H9 (cell line): Measurements from ENCODE around the gene RASGRF2. TPM values are rescaled to one million over a fixed set of nuclear protein-coding genes. Genes with fewer than 3 reads are reported as not detected.

ENCODE experiments used
- DNase-seq: peaks from one replicate; pipeline ENCODE4 v3.0.0-alpha.2; 2017
- H2AFZ ChIP-seq: one replicate; pipeline ENCODE4 v1.6.1; 2013; ENCODE audit warnings: mild to moderate bottlenecking, low read length, control low read depth, moderate library complexity
- H2AK5ac ChIP-seq: 2 replicates; pipeline ENCODE4 v1.6.1; 2013; ENCODE audit warnings: low read length, control low read depth, mixed read lengths; ENCODE audit not compliant: insufficient read length
- H2BK120ac ChIP-seq: one replicate; pipeline ENCODE4 v1.6.1; 2013; ENCODE audit warnings: low read depth, mild to moderate bottlenecking, low read length, control low read depth, inconsistent platforms; ENCODE audit not compliant: poor library complexity, severe bottlenecking
- H2BK12ac ChIP-seq: 2 replicates; pipeline ENCODE4 v1.6.1; 2013; ENCODE audit warnings: low read length, control low read depth, mixed read lengths, low read depth; ENCODE audit not compliant: insufficient read length
- H2BK15ac ChIP-seq: 2 replicates; pipeline ENCODE4 v1.6.1; 2013; ENCODE audit warnings: low read depth, low read length, control low read depth
- H2BK20ac ChIP-seq: one replicate; pipeline ENCODE4 v1.6.1; 2013; ENCODE audit warnings: low read depth, mild to moderate bottlenecking, low read length, control low read depth, inconsistent platforms; ENCODE audit not compliant: poor library complexity, severe bottlenecking
- H2BK5ac ChIP-seq: 2 replicates; pipeline ENCODE4 v1.6.1; 2013; ENCODE audit warnings: low read length, control low read depth, mixed read lengths; ENCODE audit not compliant: insufficient read length
- H3K14ac ChIP-seq: 2 replicates; pipeline ENCODE4 v1.6.1; 2013; ENCODE audit warnings: low read length, control low read depth; ENCODE audit not compliant: insufficient read depth
- H3K18ac ChIP-seq: 2 replicates; pipeline ENCODE4 v1.6.1; 2013; ENCODE audit warnings: low read depth, mild to moderate bottlenecking, mixed read lengths, low read length, control low read depth; ENCODE audit not compliant: insufficient read length
- H3K23ac ChIP-seq: 2 replicates; pipeline ENCODE4 v1.6.1; 2013; ENCODE audit warnings: low read length, control low read depth, mixed read lengths, low read depth; ENCODE audit not compliant: insufficient read length
- H3K23me2 ChIP-seq: 2 replicates; pipeline ENCODE4 v1.6.1; 2013; ENCODE audit warnings: low read depth, mild to moderate bottlenecking, mixed read lengths, low read length, control low read depth; ENCODE audit not compliant: insufficient read length, poor library complexity, severe bottlenecking
- H3K27ac ChIP-seq: 2 replicates; pipeline ENCODE4 v1.5.1; 2013; ENCODE audit warnings: low read length, control low read depth, mixed read lengths, low read depth; ENCODE audit not compliant: insufficient read length
- H3K27me3 ChIP-seq: 2 replicates; pipeline ENCODE4 v1.6.1; 2013; ENCODE audit warnings: low read length, control low read depth, inconsistent platforms; ENCODE audit not compliant: insufficient read depth
- H3K4ac ChIP-seq: 2 replicates; pipeline ENCODE4 v1.6.1; 2013; ENCODE audit warnings: low read depth, mild to moderate bottlenecking, control low read depth, inconsistent platforms, low read length, moderate library complexity
- H3K4me1 ChIP-seq: 2 replicates; pipeline ENCODE4 v1.6.1; 2013; ENCODE audit warnings: low read length, control low read depth, inconsistent platforms; ENCODE audit not compliant: insufficient read depth
- H3K4me2 ChIP-seq: 2 replicates; pipeline ENCODE4 v1.6.1; 2013; ENCODE audit warnings: low read length, control low read depth, mixed read lengths; ENCODE audit not compliant: insufficient read length, insufficient read depth
- H3K56ac ChIP-seq: 2 replicates; pipeline ENCODE4 v1.6.1; 2013; ENCODE audit warnings: low read depth, mild to moderate bottlenecking, mixed read lengths, low read length, control low read depth; ENCODE audit not compliant: insufficient read length
- H3K79me1 ChIP-seq: 2 replicates; pipeline ENCODE4 v1.6.1; 2013; ENCODE audit warnings: low read depth, mild to moderate bottlenecking, moderate library complexity, low read length, control low read depth, inconsistent platforms; ENCODE audit not compliant: insufficient read depth, poor library complexity, severe bottlenecking
- H3K79me2 ChIP-seq: 2 replicates; pipeline ENCODE4 v1.6.1; 2013; ENCODE audit warnings: low read length, control low read depth, inconsistent platforms; ENCODE audit not compliant: insufficient read depth
- H3K9ac ChIP-seq: 2 replicates; pipeline ENCODE4 v1.6.1; 2013; ENCODE audit warnings: low read length, control low read depth, mixed read lengths; ENCODE audit not compliant: insufficient read length; ENCODE audit errors: extremely low read depth
- H3K9me3 ChIP-seq: one replicate; pipeline ENCODE4 v1.6.1; 2013; ENCODE audit warnings: low read depth, low read length, inconsistent platforms; ENCODE audit not compliant: control insufficient read depth
- H3T11ph ChIP-seq: one replicate; pipeline ENCODE4 v1.6.1; 2013; ENCODE audit warnings: mild to moderate bottlenecking, low read length, control low read depth, inconsistent platforms
- H4K20me1 ChIP-seq: one replicate; pipeline ENCODE4 v1.6.1; 2013; ENCODE audit not compliant: control insufficient read depth, insufficient read length, insufficient read depth
- H4K5ac ChIP-seq: 2 replicates; pipeline ENCODE4 v1.6.1; 2013; ENCODE audit warnings: low read depth, mild to moderate bottlenecking, mixed read lengths, low read length, control low read depth; ENCODE audit not compliant: insufficient read length
- H4K8ac ChIP-seq: replicated peaks from 2 replicates; pipeline ENCODE4 v1.6.1; 2013; ENCODE audit warnings: low read length, control low read depth, mixed read lengths, low read depth; ENCODE audit not compliant: insufficient read length
- H4K91ac ChIP-seq: 2 replicates; pipeline ENCODE4 v1.6.1; 2013; ENCODE audit warnings: low read depth, mild to moderate bottlenecking, moderate library complexity, mixed read lengths, low read length, control low read depth; ENCODE audit not compliant: insufficient read length
- H3K27ac Mint-ChIP-seq, 3 experiments: 2 replicates in 2 of 3; 3 replicates in 1 of 3; pipeline ENCODE4 v1.8.0; 2020 to 2021; ENCODE audit warnings: mixed read lengths in 3 of 3, mild to moderate bottlenecking in 1 of 3, moderate library complexity in 1 of 3
- H3K27me3 Mint-ChIP-seq: 2 replicates; pipeline ENCODE4 v1.8.0; 2021; ENCODE audit warnings: low read depth, mild to moderate bottlenecking, moderate library complexity, mixed read lengths
- H3K36me3 Mint-ChIP-seq, 3 experiments: 2 replicates in 2 of 3; 3 replicates in 1 of 3; pipeline ENCODE4 v1.8.0; 2020 to 2021; ENCODE audit warnings: low read depth in 3 of 3, mixed read lengths in 3 of 3; ENCODE audit not compliant: insufficient read depth in 1 of 3
- H3K4me1 Mint-ChIP-seq, 2 experiments: 2 replicates each; pipeline ENCODE4 v1.8.0; 2020; ENCODE audit warnings: mixed read lengths in 2 of 2
- H3K4me3 Mint-ChIP-seq, 2 experiments: 2 replicates in 1 of 2; 3 replicates in 1 of 2; pipeline ENCODE4 v1.8.0; 2020 to 2021; ENCODE audit warnings: mild to moderate bottlenecking in 2 of 2, mixed read lengths in 2 of 2, moderate library complexity in 1 of 2
- H3K9me3 Mint-ChIP-seq, 2 experiments: 2 replicates in 1 of 2; 3 replicates in 1 of 2; pipeline ENCODE4 v1.8.0; 2020; ENCODE audit warnings: mild to moderate bottlenecking in 2 of 2, mixed read lengths in 2 of 2, moderate library complexity in 1 of 2
- CTCF ChIP-seq: fragments of 200-600 bp; sonication (generic); conservative IDR thresholded peaks from 3 replicates; pipeline ENCODE4 v1.8.0; 2021; ENCODE audit warnings: antibody characterized with exemption, mild to moderate bottlenecking
- WGBS: extraction: QIAGEN DNeasy Blood & Tissue Kit; methylation state at CpG from one replicate; pipeline ENCODE4 v1.1.7; 2013; ENCODE audit warnings: missing lambda C conversion rate, low lambda C conversion rate, mixed read lengths; ENCODE audit not compliant: insufficient read length; ENCODE audit errors: extremely low coverage; 5-methylcytosine and 5-hydroxymethylcytosine counted together
- total RNA-seq: library from RNA; stranded (reverse); gene quantifications from 2 replicates; pipeline ENCODE4 v1.2.1, GENCODE V29; 2021

Gene RASGRF2
- total RNA-seq, 1 experiment from 2014 or later = 13.5 TPM

- Histone ChIP-seq H2BK20ac (no peak overlapping the region), H3K56ac (no peak overlapping the region), H3K79me1 (no peaks in the 10 kb centered on the region), H2BK12ac (no peak overlapping the region), H4K5ac (no peak overlapping the region), H3K27me3 (no peaks in the 10 kb centered on the region), H3K14ac (no peak overlapping the region), H3K27ac (no peak overlapping the region), H2BK15ac (no peak overlapping the region), H3K4ac (no peak overlapping the region), H3K4me2 (no peak overlapping the region), H2BK120ac (no peak overlapping the region), H4K20me1 (no peaks in the 10 kb centered on the region), H2AFZ (no peak overlapping the region), H3K18ac (no peak overlapping the region), H4K91ac (no peak overlapping the region), H3K9me3 (no peaks in the 10 kb centered on the region), H3K23ac (no peak overlapping the region), H3K23me2 (no peaks in the 10 kb centered on the region), H2BK5ac (no peak overlapping the region), H2AK5ac (no peak overlapping the region), H3T11ph (no peak overlapping the region), H4K8ac (no peak overlapping the region), H3K9ac (no peak overlapping the region), H3K79me2 (no peaks in the 10 kb centered on the region), H3K4me1 (no peaks in the 10 kb centered on the region)
- H3K36me3 Mint-ChIP-seq = no peaks in the 10 kb centered on the region
- no peak for TF ChIP-seq CTCF
- no peak overlapping the region; a peak in 1 of 7 replicates for H3K27ac Mint-ChIP-seq
- no peak for DNase-seq
- no CpG with 5 or more reads among the region's 6 CpGs for WGBS
- peaks cover 13 to 15% of the 10 kb centered on the region in 2 experiments; a peak in 3 of 4 replicates for H3K4me1 Mint-ChIP-seq
- no peak overlapping the region for H3K4me3 Mint-ChIP-seq
- H3K27me3 Mint-ChIP-seq = no peaks in the 10 kb centered on the region
- H3K9me3 Mint-ChIP-seq = no peaks in the 10 kb centered on the region; a peak in 1 of 5 replicates
Observed at GRCh38 chr5:81187885-81188284, 227.7 kb downstream of the RASGRF2 start.
